Stomach (tissue), 9 donors: Measurements from ENCODE around the gene PSMA5. TPM values are rescaled to one million over a fixed set of nuclear protein-coding genes. Genes with fewer than 3 reads are reported as not detected.

Experiments
- DNase-seq, 2 donors: peaks; one replicate each; pipeline versions ENCODE4 v3.0.0 to v3.0.0-alpha.2; 2013 to 2019
- H3K27ac ChIP-seq, 5 donors: fragments of 200-600 bp in 4 of 5; sonication (generic) in 4 of 5; one replicate each; pipeline ENCODE4 v1.5.1; 2013 to 2019; ENCODE audit warnings: mild to moderate bottlenecking in 1 of 5, moderate library complexity in 1 of 5
- H3K27me3 ChIP-seq, 3 donors: fragments of 200-600 bp; sonication (generic); one replicate each; pipeline ENCODE4 v1.5.1; 2017 to 2019; ENCODE audit warnings: mixed run types in 1 of 3
- H3K36me3 ChIP-seq, 4 donors: fragments of 200-600 bp; sonication (generic); 1 replicate in 3 of 4; 2 replicates in 1 of 4; pipeline ENCODE4 v1.5.1; 2016 to 2019
- H3K4me1 ChIP-seq, 4 donors: fragments of 200-600 bp; sonication (generic); one replicate each; pipeline ENCODE4 v1.5.1; 2016 to 2019
- H3K4me3 ChIP-seq, 4 donors: fragments of 200-600 bp; sonication (generic) in 3 of 4; one replicate each; pipeline ENCODE4 v1.5.1; 2016 to 2019; ENCODE audit warnings: mild to moderate bottlenecking in 1 of 4
- H3K9me3 ChIP-seq, 4 donors: fragments of 200-600 bp; sonication (generic); one replicate each; pipeline ENCODE4 v1.5.1; 2016 to 2019
- CTCF ChIP-seq, 7 experiments: fragments of 450-650 bp in 4 of 7; fragments of 200-600 bp in 3 of 7; sonication (generic) in 3 of 7; IDR thresholded peaks; one replicate each; pipeline ENCODE4 v1.5.1; 2016 to 2019; ENCODE audit warnings: antibody characterized with exemption in 7 of 7, control low read depth in 2 of 7, mild to moderate bottlenecking in 1 of 7
- EP300 ChIP-seq: sonication (generic); formaldehyde crosslinking; IDR thresholded peaks from one replicate; pipeline ENCODE4 v1.6.1; 2017; ENCODE audit warnings: antibody characterized with exemption
- POLR2A ChIP-seq, 4 donors: fragments of 450-650 bp; IDR thresholded peaks; one replicate each; pipeline ENCODE4 v1.6.1; 2016; ENCODE audit warnings: antibody characterized with exemption in 4 of 4, control low read depth in 2 of 4, mild to moderate bottlenecking in 1 of 4, moderate library complexity in 1 of 4
- POLR2AphosphoS5 ChIP-seq, 3 donors: sonication (generic); formaldehyde crosslinking; IDR thresholded peaks; one replicate each; pipeline ENCODE4 v1.6.1; 2016; ENCODE audit warnings: antibody characterized with exemption in 3 of 3
- WGBS, 5 donors: extraction: QIAGEN DNeasy Blood & Tissue Kit in 3 of 5; methylation state at CpG; one replicate each; pipeline versions ENCODE4 v1.1.5 to v1.1.7; 2013 to 2018; 5-methylcytosine and 5-hydroxymethylcytosine counted together
- intact Hi-C: fragments of 100-400 bp; cut with DNase I; formaldehyde crosslinking; loops from one replicate; pipeline ENCODE4 v1.15.1; 2023; ENCODE audit warnings: low total_unique reads
- polyA plus RNA-seq, 3 donors: library from polyadenylated mRNA; stranded (reverse); fragments of 200-250 nt; gene quantifications; one replicate each; pipeline ENCODE4 v1.2.3, GENCODE V29; 2013
- total RNA-seq, 5 donors: library from RNA; depleted of rRNA; stranded (reverse); fragments of >200 nt; gene quantifications; one replicate each; pipeline versions ENCODE4 v1.1.0 to v1.2.3, GENCODE V29; 2014 to 2016
- donor health status: healthy with polysubstance abuse.
- donor health status: Bipolar disorder and iron deficiency.
- donor health status: healthy.

PSMA5 gene
- total and polyA plus RNA-seq, 8 donors, result 5.3 to 84.2 (median 38.2) TPM

GRCh38 chr1:109369167-109369746, 57.0 kb downstream of the PSMA5 start:
- Histone ChIP-seq H3K9me3 (no peaks in the 10 kb centered on the region), H3K4me1 (peaks cover 0 to 41% (median 24%) of the 10 kb centered on the region in 4 donors), H3K27ac (peak overlapping the region in 4 of 5 donors; percentile 75 to 86 (median 83)), H3K27me3 (no peaks in the 10 kb centered on the region), H3K4me3 (no peak overlapping the region), H3K36me3 (peaks cover 10 to 38% (median 22%) of the 10 kb centered on the region in 4 donors)
- TF ChIP-seq POLR2AphosphoS5 (IDR thresholded peaks at IDR 0.05), result no peak
- no peak for TF ChIP-seq POLR2A (IDR thresholded peaks at IDR 0.05)
- TF ChIP-seq EP300, result no peak
- no peak for TF ChIP-seq CTCF (IDR thresholded peaks at IDR 0.05)
- 84 to 95% (median 93%) methylated on average over 6 of the region's 6 CpGs for WGBS, 5 donors
- DNase-seq, result no peak
- intact Hi-C loops, result no loop called here

GRCh38 chr1:109368464-109368863, 57.8 kb downstream of the PSMA5 start:
- TF ChIP-seq POLR2A (IDR thresholded peaks at IDR 0.05) (no peak), CTCF (IDR thresholded peaks at IDR 0.05) (no peak), EP300 (no peak), POLR2AphosphoS5 (IDR thresholded peaks at IDR 0.05) (no peak)
- Histone ChIP-seq H3K36me3 (peaks cover 10 to 38% (median 22%) of the 10 kb centered on the region in 4 donors), H3K27me3 (no peaks in the 10 kb centered on the region), H3K4me3 (no peak overlapping the region), H3K27ac (peak overlapping the region in 4 of 5 donors; percentile 39 to 86 (median 83)), H3K4me1 (peaks cover 0 to 41% (median 23%) of the 10 kb centered on the region in 4 donors), H3K9me3 (no peaks in the 10 kb centered on the region)
- intact Hi-C loops, result no loop called here
- DNase-seq, result no peak
- WGBS, 5 donors, result 94 to 100% (median 96%) methylated on average over 1 of the region's 1 CpG

DNA sequence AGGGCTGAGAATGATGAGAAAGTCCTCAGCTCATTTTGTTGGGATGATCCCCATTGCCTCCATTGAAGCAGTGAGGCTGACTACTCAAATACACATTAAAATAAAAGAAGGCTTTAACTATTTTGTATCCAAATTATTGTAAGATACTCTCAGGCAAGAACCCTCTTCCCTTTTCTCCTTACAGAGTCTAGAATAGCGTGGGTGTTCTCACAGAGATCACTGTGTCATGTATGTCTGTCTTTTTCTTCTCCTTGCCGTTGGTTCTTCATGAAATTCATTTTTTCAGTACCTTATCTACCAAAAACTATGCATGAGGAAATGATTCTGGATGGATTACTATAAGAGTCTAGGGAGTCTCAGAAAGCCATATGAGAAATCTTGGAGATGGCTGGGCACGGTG, 58.6 kb downstream of the PSMA5 start:
- H3K9me3 ChIP-seq, result no peaks in the 10 kb centered on the region
- TF ChIP-seq EP300 (no peak), POLR2AphosphoS5 (IDR thresholded peaks at IDR 0.05) (no peak), POLR2A (IDR thresholded peaks at IDR 0.05) (no peak), CTCF (IDR thresholded peaks at IDR 0.05) (no peak)
- 94 to 98% (median 94%) methylated on average over 3 of the region's 3 CpGs for WGBS, 5 donors
- H3K27ac ChIP-seq, result no peak overlapping the region
- H3K27me3 ChIP-seq, result no peaks in the 10 kb centered on the region
- peaks cover 10 to 38% (median 22%) of the 10 kb centered on the region in 4 donors for H3K36me3 ChIP-seq
- no peak for DNase-seq
- intact Hi-C loops, result no loop called here
- H3K4me1 ChIP-seq, result peaks cover 0 to 33% (median 21%) of the 10 kb centered on the region in 4 donors
- H3K4me3 ChIP-seq, result no peak overlapping the region

DNA sequence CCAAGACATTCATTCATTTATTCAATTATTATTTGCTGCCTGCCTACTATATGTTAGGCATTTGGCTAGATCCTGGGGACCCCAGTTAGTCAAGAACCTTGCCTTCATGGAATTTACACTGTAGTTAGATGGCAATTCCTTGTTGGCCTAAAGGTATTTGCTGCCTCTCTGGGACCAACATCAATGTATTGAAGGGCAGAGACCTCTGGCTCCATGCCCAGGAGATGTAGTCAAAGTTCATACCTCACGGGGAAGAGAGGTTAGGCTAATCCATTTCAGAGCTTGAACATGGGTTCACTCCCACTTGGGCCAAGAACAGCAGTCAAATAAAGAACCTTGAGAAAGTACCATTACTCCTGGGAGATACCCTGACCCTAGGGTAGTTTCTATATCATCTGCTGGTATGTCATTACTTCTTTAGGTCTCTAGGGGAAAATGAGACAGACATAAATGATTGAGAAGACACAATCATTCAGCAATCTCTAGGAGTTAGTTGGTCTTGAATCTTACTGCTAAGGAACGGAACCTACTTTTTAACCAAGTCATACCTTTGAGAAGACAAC, 60.5 kb downstream of the PSMA5 start:
- no peak for DNase-seq
- Histone ChIP-seq H3K4me1 (peaks cover 0 to 27% (median 6%) of the 10 kb centered on the region in 4 donors), H3K27ac (no peak overlapping the region), H3K4me3 (no peak overlapping the region), H3K27me3 (no peaks in the 10 kb centered on the region), H3K9me3 (no peaks in the 10 kb centered on the region), H3K36me3 (peaks cover 10 to 38% (median 22%) of the 10 kb centered on the region in 4 donors)
- 62 to 81% (median 72%) methylated on average over 2 of the region's 2 CpGs for WGBS, 5 donors
- TF ChIP-seq CTCF (IDR thresholded peaks at IDR 0.05), result no peak
- TF ChIP-seq POLR2AphosphoS5 (IDR thresholded peaks at IDR 0.05), result no peak
- intact Hi-C loops, result no loop called here
